MCF 10A (cell line): ENCODE results near the gene POLR3B. TPM values are rescaled to one million over a fixed set of nuclear protein-coding genes. Genes with fewer than 3 reads are reported as not detected.

Experiments used
- BruUV-seq: library from RNA; stranded (reverse); fragments of 400-500 nt; replicated peaks from 2 replicates; lab custom pipeline; 2021; lab: Mats Ljungman, UMichigan
- CTCF ChIA-PET: fragments of 300-600 bp; sonication (Branson Sonifier 250); formaldehyde crosslinking; extraction: SDS; loops from one replicate; lab custom pipeline; 2021; ENCODE audit warnings: antibody characterized with exemption, inconsistent platforms; lab: Yijun Ruan, JAX
- POLR2A ChIA-PET: fragments of 300-600, 350-650 bp; sonication (Branson Sonifier 250); formaldehyde crosslinking; extraction: SDS; loops from one replicate; lab custom pipeline; 2020; ENCODE audit warnings: antibody characterized with exemption, inconsistent platforms; lab: Yijun Ruan, JAX
- DNase-seq: peaks from one replicate; pipeline ENCODE4 v3.0.0-alpha.2; 2018; ENCODE audit not compliant: unreplicated experiment
- H3K27ac Mint-ChIP-seq: one replicate; pipeline ENCODE4 v1.8.0; 2022; ENCODE audit warnings: mild to moderate bottlenecking, low read depth, mixed read lengths; ENCODE audit not compliant: unreplicated experiment
- H3K27me3 Mint-ChIP-seq: one replicate; pipeline ENCODE4 v1.8.0; 2022; ENCODE audit warnings: mixed read lengths; ENCODE audit not compliant: insufficient read depth, unreplicated experiment
- H3K36me3 Mint-ChIP-seq: one replicate; pipeline ENCODE4 v1.8.0; 2022; ENCODE audit warnings: mild to moderate bottlenecking, moderate library complexity, mixed read lengths; ENCODE audit not compliant: insufficient read depth, unreplicated experiment
- H3K4me1 Mint-ChIP-seq: one replicate; pipeline ENCODE4 v1.8.0; 2022; ENCODE audit warnings: mixed read lengths; ENCODE audit not compliant: insufficient read depth, unreplicated experiment
- H3K4me3 Mint-ChIP-seq: one replicate; pipeline ENCODE4 v1.8.0; 2022; ENCODE audit warnings: mild to moderate bottlenecking, moderate library complexity, mixed read lengths; ENCODE audit not compliant: unreplicated experiment
- H3K9me3 Mint-ChIP-seq: one replicate; pipeline ENCODE4 v1.8.0; 2022; ENCODE audit warnings: mixed read lengths; ENCODE audit not compliant: unreplicated experiment
- CTCF ChIP-seq: fragments of 200-600 bp; IDR thresholded peaks from one replicate; pipeline ENCODE4 v1.8.0; 2022; ENCODE audit warnings: antibody characterized with exemption, mild to moderate bottlenecking; ENCODE audit not compliant: unreplicated experiment
- intact Hi-C: fragments of 100-400 bp; cut with micrococcal nuclease; formaldehyde crosslinking; loops from 2 replicates; pipeline ENCODE4 v1.14.1; 2022
- total RNA-seq: library from RNA; stranded (reverse); gene quantifications from 2 replicates; pipeline ENCODE4 v1.2.3, GENCODE V29; 2022

Gene POLR3B
- total RNA-seq, 1 experiment from 2014 or later, result 15.7 TPM

- Mint-ChIP-seq H3K36me3 (no peaks in the 10 kb centered on the region), H3K27ac (no peak overlapping the region), H3K9me3 (no peaks in the 10 kb centered on the region), H3K4me1 (no peaks in the 10 kb centered on the region), H3K4me3 (no peak overlapping the region), H3K27me3 (peaks cover 18% of the 10 kb centered on the region)
- no peak for DNase-seq
- POLR2A ChIA-PET, result no interaction called here
- no TSS peak for BruUV-seq
- CTCF ChIA-PET, result interaction anchor here (0.6 to 0.8 kb wide), 3 partner anchors 29 to 157 kb away, joined by 4 read pairs; no protein-coding TSS in a partner anchor
- intact Hi-C loops, result no loop called here
- no peak for TF ChIP-seq CTCF
Measured at GRCh38 chr12:106527356-106527755, 169.8 kb downstream of the POLR3B start.

- no peaks in the 10 kb centered on the region for H3K27me3 Mint-ChIP-seq
- BruUV-seq, result no TSS peak
- H3K9me3 Mint-ChIP-seq, result peaks cover 15% of the 10 kb centered on the region
- CTCF ChIA-PET, result interaction anchor here (0.7 kb wide), 1 partner anchor 299 kb away, joined by 3 read pairs; no protein-coding TSS in a partner anchor
- no peaks in the 10 kb centered on the region for H3K4me1 Mint-ChIP-seq
- TF ChIP-seq CTCF, result no peak
- DNase-seq, result no peak
- POLR2A ChIA-PET, result no interaction called here
- no peak overlapping the region for H3K4me3 Mint-ChIP-seq
- no peaks in the 10 kb centered on the region for H3K36me3 Mint-ChIP-seq
- intact Hi-C loops, result no loop called here
- H3K27ac Mint-ChIP-seq, result no peak overlapping the region
Measured at GRCh38 chr12:106541201-106541600, 183.7 kb downstream of the POLR3B start.

GRCh38 chr12:106551410-106551809 lies 193.9 kb downstream of the POLR3B start:
- no TSS peak for BruUV-seq
- Mint-ChIP-seq H3K9me3 (no peaks in the 10 kb centered on the region), H3K36me3 (no peaks in the 10 kb centered on the region), H3K27ac (no peak overlapping the region), H3K27me3 (peaks cover 45% of the 10 kb centered on the region), H3K4me1 (no peaks in the 10 kb centered on the region), H3K4me3 (no peak overlapping the region)
- ChIA-PET POLR2A (no interaction called here), CTCF (interaction anchor here (1.3 kb wide), 1 partner anchor 21 kb away, joined by 4 read pairs; no protein-coding TSS in a partner anchor)
- DNase-seq, result no peak
- intact Hi-C loops, result no loop called here
- TF ChIP-seq CTCF, result no peak

GRCh38 chr12:106552228-106552627 lies 194.7 kb downstream of the POLR3B start:
- no TSS peak for BruUV-seq
- TF ChIP-seq CTCF, result no peak
- Mint-ChIP-seq H3K4me1 (no peaks in the 10 kb centered on the region), H3K4me3 (no peak overlapping the region), H3K9me3 (no peaks in the 10 kb centered on the region), H3K27ac (no peak overlapping the region), H3K27me3 (peaks cover 40% of the 10 kb centered on the region), H3K36me3 (no peaks in the 10 kb centered on the region)
- no peak for DNase-seq
- intact Hi-C loops, result no loop called here
- ChIA-PET POLR2A (no interaction called here), CTCF (no interaction called here)

Other genes with a start within 250 kb of the POLR3B start
- gene NUAK1, start 218.8 kb upstream of the POLR3B start, total RNA-seq, result 2.6 and 3.4 TPM in 2 replicates
- 101 and 118 TPM in 2 replicates for gene CKAP4, start 109.7 kb upstream of the POLR3B start, total RNA-seq
- 10.2 and 11.4 TPM in 2 replicates for gene TCP11L2, start 55.0 kb upstream of the POLR3B start, total RNA-seq
- gene RFX4, start 225.3 kb downstream of the POLR3B start, total RNA-seq, result not detected in 2 replicates